Body of pancreas (tissue), 4 donors: ENCODE results near the gene ZNF385D. TPM values are rescaled to one million over a fixed set of nuclear protein-coding genes. Genes with fewer than 3 reads are reported as not detected.
"Not testable (repeated sequence)": the region's sequence is repeated elsewhere in the genome, so short reads cannot be mapped to it uniquely, and the experiment has no call there.

Experiments used
- ATAC-seq: fragments of 150-250 bp; one replicate; pipeline ENCODE4 v1.9.1; 2016
- DNase-seq, 4 donors: peaks; one replicate each; pipeline ENCODE4 v3.0.0-alpha.2; 2019
- H3K27ac ChIP-seq, 4 donors: fragments of 200-600 bp; sonication (generic); 1 replicate in 3 of 4; 2 replicates in 1 of 4; pipeline versions ENCODE4 v1.5.1 to v1.6.1; 2016 to 2019; ENCODE audit warnings: mild to moderate bottlenecking in 1 of 4, mixed read lengths in 1 of 4, moderate library complexity in 1 of 4
- H3K27me3 ChIP-seq, 2 donors: fragments of 200-600 bp; sonication (generic); one replicate each; pipeline ENCODE4 v1.6.0; 2016; ENCODE audit warnings: mild to moderate bottlenecking in 1 of 2
- H3K36me3 ChIP-seq, 2 donors: fragments of 200-600 bp; sonication (generic); replicated peaks in 1 of 2; 2 replicates each; pipeline ENCODE4 v1.5.1; 2016; ENCODE audit warnings: low read depth in 2 of 2; ENCODE audit not compliant: insufficient read depth in 1 of 2
- H3K4me1 ChIP-seq: fragments of 200-600 bp; sonication (generic); one replicate; pipeline ENCODE4 v1.6.0; 2016
- H3K4me3 ChIP-seq, 2 donors: fragments of 200-600 bp; sonication (generic); 1 replicate in 1 of 2; 2 replicates in 1 of 2; pipeline ENCODE4 v1.5.1; 2016 to 2019
- H3K9me3 ChIP-seq, 3 donors: fragments of 200-600 bp; sonication (generic); 1 replicate in 2 of 3; 2 replicates in 1 of 3; pipeline ENCODE4 v1.5.1; 2016
- POLR2A ChIP-seq, 3 donors: fragments of 450-650 bp; IDR thresholded peaks; one replicate each; pipeline ENCODE4 v1.6.1; 2016; ENCODE audit warnings: antibody characterized with exemption in 3 of 3, mild to moderate bottlenecking in 2 of 3
- WGBS, 2 donors: methylation state at CpG; one replicate each; pipeline ENCODE4 v1.1.5; 2017; 5-methylcytosine and 5-hydroxymethylcytosine counted together
- intact Hi-C: fragments of 100-400 bp; cut with DNase I; formaldehyde crosslinking; loops from one replicate; pipeline ENCODE4 v1.15.1; 2023
- total RNA-seq, 2 donors: library from RNA; depleted of rRNA; stranded (reverse); fragments of >200 nt; gene quantifications; one replicate each; pipeline ENCODE4 v1.1.0, GENCODE V29; 2016
- TF ChIP-seq, protein P1 (sequence below), 7 experiments: fragments of 450-650 bp in 4 of 7; fragments of 200-600 bp in 3 of 7; sonication (generic) in 3 of 7; IDR thresholded peaks; one replicate each; pipeline ENCODE4 v1.5.1; 2016 to 2019; ENCODE audit warnings: antibody characterized with exemption in 7 of 7

ZNF385D gene
- total RNA-seq, 2 donors from 2014 or later, result 3.9 to 5.9 TPM

DNA sequence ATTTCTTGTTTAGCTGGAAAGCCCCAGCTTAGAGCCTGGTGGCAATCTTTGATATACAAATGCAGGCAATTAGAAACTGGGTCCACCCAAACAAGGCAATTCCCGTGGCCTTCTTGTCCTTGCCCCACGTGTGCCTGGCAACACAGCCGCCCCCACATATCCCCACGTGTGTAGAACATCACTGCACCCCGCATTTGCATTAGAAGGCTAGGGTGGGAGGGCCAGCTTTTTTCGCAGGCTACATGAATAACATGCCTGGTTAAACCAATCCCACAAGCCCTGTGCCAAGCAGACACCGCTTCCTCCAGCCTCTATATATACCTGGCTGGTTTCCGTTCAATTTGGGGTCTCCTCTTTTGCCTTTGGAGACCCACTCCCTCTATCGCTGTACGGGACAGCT is 250.2 kb downstream of the ZNF385D start:
- H3K9me3 ChIP-seq, result no peaks in the 10 kb centered on the region

DNA sequence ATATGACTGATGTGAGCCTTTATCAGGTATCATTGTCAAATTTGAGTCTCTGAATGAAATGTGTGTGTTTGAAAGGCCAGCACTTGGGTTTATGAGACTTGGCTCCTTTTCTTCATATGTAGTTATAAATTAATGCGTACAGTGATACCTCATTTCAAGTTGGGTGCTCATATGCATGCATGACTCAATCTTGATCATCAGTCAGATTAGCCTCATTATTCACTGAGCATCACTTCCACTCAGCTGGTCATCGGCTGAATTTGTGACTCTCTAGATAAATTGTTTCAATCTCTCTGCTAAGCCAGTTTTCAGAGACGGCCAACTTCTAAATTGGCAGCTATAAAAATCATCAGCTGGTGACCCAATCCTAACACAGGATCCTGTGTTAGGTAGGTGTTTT is 260.3 kb downstream of the ZNF385D start:
- 80% methylated on average over 1 of the region's 3 CpGs; no CpG with 5 or more reads in 1 of the 2 donors for WGBS, 2 donors
- DNase-seq, H3K27me3 ChIP-seq, H3K4me3 ChIP-seq, intact Hi-C loops, H3K4me1 ChIP-seq, ATAC-seq, H3K27ac ChIP-seq, H3K9me3 ChIP-seq, H3K36me3 ChIP-seq: not testable (repeated sequence)

More for the DNA sequence above, 250.2 kb downstream of the ZNF385D start:
- no peak for TF ChIP-seq POLR2A (IDR thresholded peaks at IDR 0.05)
- TF ChIP-seq, protein P1, sequence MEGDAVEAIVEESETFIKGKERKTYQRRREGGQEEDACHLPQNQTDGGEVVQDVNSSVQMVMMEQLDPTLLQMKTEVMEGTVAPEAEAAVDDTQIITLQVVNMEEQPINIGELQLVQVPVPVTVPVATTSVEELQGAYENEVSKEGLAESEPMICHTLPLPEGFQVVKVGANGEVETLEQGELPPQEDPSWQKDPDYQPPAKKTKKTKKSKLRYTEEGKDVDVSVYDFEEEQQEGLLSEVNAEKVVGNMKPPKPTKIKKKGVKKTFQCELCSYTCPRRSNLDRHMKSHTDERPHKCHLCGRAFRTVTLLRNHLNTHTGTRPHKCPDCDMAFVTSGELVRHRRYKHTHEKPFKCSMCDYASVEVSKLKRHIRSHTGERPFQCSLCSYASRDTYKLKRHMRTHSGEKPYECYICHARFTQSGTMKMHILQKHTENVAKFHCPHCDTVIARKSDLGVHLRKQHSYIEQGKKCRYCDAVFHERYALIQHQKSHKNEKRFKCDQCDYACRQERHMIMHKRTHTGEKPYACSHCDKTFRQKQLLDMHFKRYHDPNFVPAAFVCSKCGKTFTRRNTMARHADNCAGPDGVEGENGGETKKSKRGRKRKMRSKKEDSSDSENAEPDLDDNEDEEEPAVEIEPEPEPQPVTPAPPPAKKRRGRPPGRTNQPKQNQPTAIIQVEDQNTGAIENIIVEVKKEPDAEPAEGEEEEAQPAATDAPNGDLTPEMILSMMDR (IDR thresholded peaks at IDR 0.05), result no peak
- Histone ChIP-seq H3K4me3 (no peak overlapping the region), H3K36me3 (no peaks in the 10 kb centered on the region), H3K27me3 (no peaks in the 10 kb centered on the region), H3K27ac (no peak overlapping the region), H3K4me1 (no peaks in the 10 kb centered on the region)
- DNase-seq (no peak), ATAC-seq (no peak)
- intact Hi-C loops, result no loop called here
- 62 to 66% methylated on average over 10 of the region's 10 CpGs for WGBS, 2 donors

DNA sequence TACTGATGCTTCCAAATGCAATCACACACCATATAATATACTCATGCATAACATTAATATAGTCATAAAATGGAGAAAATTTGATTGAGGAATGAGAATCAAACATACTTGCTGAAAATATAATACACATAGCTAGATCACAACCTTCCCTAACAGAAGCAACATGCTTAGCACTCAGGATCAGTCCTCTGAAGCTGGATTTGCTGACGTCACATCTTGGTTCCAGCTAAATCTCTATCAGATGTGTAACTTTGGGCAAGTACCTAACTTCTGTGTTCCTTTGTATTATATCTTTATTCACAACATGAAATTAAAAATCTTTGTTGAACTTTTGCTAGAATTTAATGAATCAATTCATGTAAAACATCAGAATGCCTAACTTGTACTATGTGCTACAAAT is 263.5 kb downstream of the ZNF385D start:
- TF ChIP-seq, protein P1 (IDR thresholded peaks at IDR 0.05), result no peak
- TF ChIP-seq POLR2A (IDR thresholded peaks at IDR 0.05), result no peak
- H3K9me3 ChIP-seq, result no peaks in the 10 kb centered on the region
- intact Hi-C loops, result no loop called here
- no peaks in the 10 kb centered on the region for H3K36me3 ChIP-seq
- no peak overlapping the region for H3K4me3 ChIP-seq
- ATAC-seq (no peak), DNase-seq (no peak)
- 17 to 55% methylated on average over 1 of the region's 1 CpG for WGBS, 2 donors
- H3K27ac ChIP-seq, result no peak overlapping the region
- H3K27me3 ChIP-seq, result no peaks in the 10 kb centered on the region
- no peaks in the 10 kb centered on the region for H3K4me1 ChIP-seq

DNA sequence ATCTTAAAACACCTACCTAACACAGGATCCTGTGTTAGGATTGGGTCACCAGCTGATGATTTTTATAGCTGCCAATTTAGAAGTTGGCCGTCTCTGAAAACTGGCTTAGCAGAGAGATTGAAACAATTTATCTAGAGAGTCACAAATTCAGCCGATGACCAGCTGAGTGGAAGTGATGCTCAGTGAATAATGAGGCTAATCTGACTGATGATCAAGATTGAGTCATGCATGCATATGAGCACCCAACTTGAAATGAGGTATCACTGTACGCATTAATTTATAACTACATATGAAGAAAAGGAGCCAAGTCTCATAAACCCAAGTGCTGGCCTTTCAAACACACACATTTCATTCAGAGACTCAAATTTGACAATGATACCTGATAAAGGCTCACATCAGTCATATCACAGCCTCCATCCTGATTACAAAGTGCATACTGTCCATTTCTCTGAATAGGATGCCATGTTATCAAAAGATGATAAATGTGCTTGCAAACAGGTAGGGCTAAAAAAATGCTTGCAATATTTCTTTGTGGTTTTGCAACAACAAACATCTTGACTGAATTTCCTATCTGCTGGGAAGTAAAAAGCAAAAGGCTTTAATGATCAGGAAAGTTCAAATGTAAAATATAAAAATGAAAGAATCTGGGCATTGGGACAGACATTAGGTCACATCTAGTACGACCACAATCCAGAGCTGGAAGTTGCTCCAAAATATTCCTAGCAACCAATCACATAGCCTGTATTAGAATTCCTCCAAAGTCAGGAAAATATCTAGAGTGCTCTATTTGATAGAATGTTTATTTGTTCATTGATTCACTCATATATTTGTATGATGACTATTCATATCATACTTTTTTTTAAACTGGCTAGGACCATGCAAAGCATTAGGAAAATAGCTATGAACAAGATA is 264.7 kb downstream of the ZNF385D start:
- H3K27ac ChIP-seq, H3K36me3 ChIP-seq, ATAC-seq, intact Hi-C loops, H3K4me3 ChIP-seq, DNase-seq, H3K27me3 ChIP-seq, H3K9me3 ChIP-seq, H3K4me1 ChIP-seq: not testable (repeated sequence)
- WGBS, 2 donors, result 47 to 67% methylated on average over 2 of the region's 4 CpGs

DNA sequence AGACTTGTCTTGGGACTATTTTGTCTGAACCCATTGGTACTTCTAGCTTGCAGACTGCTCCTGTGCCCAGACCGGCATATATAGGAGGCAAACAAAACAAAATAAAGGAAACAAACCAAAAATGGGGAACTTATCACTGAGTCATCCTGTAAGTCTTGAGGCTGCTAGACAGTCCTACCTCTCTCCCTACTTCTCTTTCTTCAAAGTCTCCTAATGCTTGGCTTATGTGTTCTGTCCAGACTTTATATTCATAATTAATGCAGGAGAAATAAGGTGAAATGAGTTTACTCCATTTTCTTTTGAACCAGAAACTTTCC is 266.2 kb downstream of the ZNF385D start:
- ATAC-seq, result no peak
- WGBS, 2 donors, result 52 to 72% methylated on average over 1 of the region's 1 CpG
- intact Hi-C loops, result no loop called here
- Histone ChIP-seq H3K4me3 (no peak overlapping the region), H3K9me3 (no peaks in the 10 kb centered on the region), H3K36me3 (no peaks in the 10 kb centered on the region), H3K4me1 (no peaks in the 10 kb centered on the region), H3K27ac (no peak overlapping the region), H3K27me3 (no peaks in the 10 kb centered on the region)
- no peak for TF ChIP-seq POLR2A (IDR thresholded peaks at IDR 0.05)
- TF ChIP-seq, protein P1 (IDR thresholded peaks at IDR 0.05), result no peak
- DNase-seq, result no peak
